ENCODE data around the gene RAPGEF3. TPM values are rescaled to one million over a fixed set of nuclear protein-coding genes. Genes with fewer than 3 reads are reported as not detected.
A peak's percentile ranks its signal among the peaks of the same experiment; 100 is the strongest.

RAPGEF3 gene
- total and polyA plus RNA-seq, 9 of the 15 experiments (the other 6 are each of a cell fraction or from before 2014, with no cell fraction given), result 0.03 to 0.78 (median 0.37) TPM; not detected in 1

DNA sequence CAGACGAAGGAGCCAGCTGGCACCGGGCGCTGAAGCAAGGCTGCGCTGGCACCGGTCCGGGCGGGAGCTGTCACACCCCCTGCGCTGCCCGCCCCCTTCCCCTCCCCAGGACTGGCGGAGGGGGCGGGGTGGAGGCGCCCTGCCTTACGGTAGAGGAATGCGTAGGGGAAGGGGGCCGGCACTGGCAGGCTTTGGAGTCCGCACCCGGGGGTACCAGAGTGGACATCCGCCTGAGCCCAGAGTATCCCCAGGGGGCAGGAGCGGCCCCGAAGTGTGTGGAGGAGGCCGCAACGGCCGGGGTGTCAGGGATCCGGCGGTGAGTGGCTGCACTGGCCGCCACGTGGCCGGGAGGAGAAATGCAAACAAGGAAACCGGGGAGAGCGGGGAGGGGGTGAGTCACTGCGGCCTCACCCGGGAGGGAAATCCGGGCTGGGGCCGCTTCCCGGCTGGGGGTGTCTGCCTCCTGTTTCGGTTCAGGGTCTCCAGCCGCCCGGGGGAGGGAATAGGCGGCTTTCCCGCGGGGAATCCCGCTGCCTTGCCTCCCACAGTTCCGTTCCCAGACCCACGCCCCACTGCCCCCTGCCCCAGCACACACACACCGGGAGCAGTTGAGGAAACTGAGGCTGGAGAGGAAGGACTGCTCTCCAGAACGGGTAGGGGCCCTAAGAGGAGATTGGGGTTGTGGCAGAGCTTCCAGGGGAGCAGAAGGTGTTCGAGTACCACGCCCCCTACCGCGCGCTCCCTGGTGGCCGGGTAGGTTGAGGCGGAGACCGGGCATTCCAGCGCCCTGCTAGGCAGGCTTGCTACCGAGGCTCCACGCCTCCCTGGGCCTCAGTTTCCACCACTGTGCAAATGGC is at the start of gene RAPGEF3 (continued):
- TF ChIP-seq ETV1 (tag; conservative IDR thresholded peaks at IDR 0.05; ENCODE audit: low read depth) (peak; percentile 55; the same call in 1 of the 2 replicates), ZNF174 (CRISPR knock-in tag; IDR thresholded peaks at IDR 0.05) (no peak), TAF7 (tag; IDR thresholded peaks at IDR 0.05) (no peak), TOE1 (IDR thresholded peaks at IDR 0.05; ENCODE audit: borderline replicate concordance) (0 out of 2 replicates have a peak, but pooled peaks have one; percentile 68), TOE1 (CRISPR knock-in tag; IDR thresholded peaks at IDR 0.05; ENCODE audit: borderline replicate concordance, low read depth) (no peak), ARID1B (IDR thresholded peaks at IDR 0.05) (peak; percentile 75), ZNF3 (CRISPR knock-in tag; IDR thresholded peaks at IDR 0.05) (no peak), SIN3B (IDR thresholded peaks at IDR 0.05; ENCODE audit: low read depth) (no peak), ZNF165 (CRISPR knock-in tag; IDR thresholded peaks at IDR 0.05; ENCODE audit: borderline replicate concordance) (no peak), RAD51 (IDR thresholded peaks at IDR 0.05; ENCODE audit: borderline replicate concordance, low read depth) (peak; percentile 75), TEAD2 (tag; IDR thresholded peaks at IDR 0.05) (no peak), ZNF584 (CRISPR knock-in tag; IDR thresholded peaks at IDR 0.05; ENCODE audit: low read depth) (peak; percentile 24; the same call in 1 of the 2 replicates), SMARCE1 (IDR thresholded peaks at IDR 0.05) (peak; percentile 88), HNRNPH1 (optimal IDR thresholded peaks at IDR 0.05; ENCODE audit: low read depth, low read length) (no peak), MTA3 (IDR thresholded peaks at IDR 0.05; ENCODE audit: borderline replicate concordance) (peak; percentile 62), MCM5 (IDR thresholded peaks at IDR 0.05; ENCODE audit: low read depth) (no peak)
- TF ChIP-seq, protein P1, sequence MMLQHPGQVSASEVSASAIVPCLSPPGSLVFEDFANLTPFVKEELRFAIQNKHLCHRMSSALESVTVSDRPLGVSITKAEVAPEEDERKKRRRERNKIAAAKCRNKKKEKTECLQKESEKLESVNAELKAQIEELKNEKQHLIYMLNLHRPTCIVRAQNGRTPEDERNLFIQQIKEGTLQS (IDR thresholded peaks at IDR 0.05), result peak; percentile 90
- TF ChIP-seq, protein P1 (CRISPR knock-in tag; conservative IDR thresholded peaks at IDR 0.05), result peak; percentile 70; the same call in 1 of the 2 replicates
- TF ChIP-seq, protein P2, sequence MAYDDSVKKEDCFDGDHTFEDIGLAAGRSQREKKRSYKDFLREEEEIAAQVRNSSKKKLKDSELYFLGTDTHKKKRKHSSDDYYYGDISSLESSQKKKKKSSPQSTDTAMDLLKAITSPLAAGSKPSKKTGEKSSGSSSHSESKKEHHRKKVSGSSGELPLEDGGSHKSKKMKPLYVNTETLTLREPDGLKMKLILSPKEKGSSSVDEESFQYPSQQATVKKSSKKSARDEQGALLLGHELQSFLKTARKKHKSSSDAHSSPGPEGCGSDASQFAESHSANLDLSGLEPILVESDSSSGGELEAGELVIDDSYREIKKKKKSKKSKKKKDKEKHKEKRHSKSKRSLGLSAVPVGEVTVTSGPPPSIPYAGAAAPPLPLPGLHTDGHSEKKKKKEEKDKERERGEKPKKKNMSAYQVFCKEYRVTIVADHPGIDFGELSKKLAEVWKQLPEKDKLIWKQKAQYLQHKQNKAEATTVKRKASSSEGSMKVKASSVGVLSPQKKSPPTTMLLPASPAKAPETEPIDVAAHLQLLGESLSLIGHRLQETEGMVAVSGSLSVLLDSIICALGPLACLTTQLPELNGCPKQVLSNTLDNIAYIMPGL (CRISPR knock-in tag; IDR thresholded peaks at IDR 0.05), result peak; percentile 84; the same call in 1 of the 2 replicates
- TF ChIP-seq, protein P3, sequence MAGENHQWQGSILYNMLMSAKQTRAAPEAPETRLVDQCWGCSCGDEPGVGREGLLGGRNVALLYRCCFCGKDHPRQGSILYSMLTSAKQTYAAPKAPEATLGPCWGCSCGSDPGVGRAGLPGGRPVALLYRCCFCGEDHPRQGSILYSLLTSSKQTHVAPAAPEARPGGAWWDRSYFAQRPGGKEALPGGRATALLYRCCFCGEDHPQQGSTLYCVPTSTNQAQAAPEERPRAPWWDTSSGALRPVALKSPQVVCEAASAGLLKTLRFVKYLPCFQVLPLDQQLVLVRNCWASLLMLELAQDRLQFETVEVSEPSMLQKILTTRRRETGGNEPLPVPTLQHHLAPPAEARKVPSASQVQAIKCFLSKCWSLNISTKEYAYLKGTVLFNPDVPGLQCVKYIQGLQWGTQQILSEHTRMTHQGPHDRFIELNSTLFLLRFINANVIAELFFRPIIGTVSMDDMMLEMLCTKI (IDR thresholded peaks at IDR 0.05; ENCODE audit: partially characterized antibody), result no peak
- TF ChIP-seq, protein P4, sequence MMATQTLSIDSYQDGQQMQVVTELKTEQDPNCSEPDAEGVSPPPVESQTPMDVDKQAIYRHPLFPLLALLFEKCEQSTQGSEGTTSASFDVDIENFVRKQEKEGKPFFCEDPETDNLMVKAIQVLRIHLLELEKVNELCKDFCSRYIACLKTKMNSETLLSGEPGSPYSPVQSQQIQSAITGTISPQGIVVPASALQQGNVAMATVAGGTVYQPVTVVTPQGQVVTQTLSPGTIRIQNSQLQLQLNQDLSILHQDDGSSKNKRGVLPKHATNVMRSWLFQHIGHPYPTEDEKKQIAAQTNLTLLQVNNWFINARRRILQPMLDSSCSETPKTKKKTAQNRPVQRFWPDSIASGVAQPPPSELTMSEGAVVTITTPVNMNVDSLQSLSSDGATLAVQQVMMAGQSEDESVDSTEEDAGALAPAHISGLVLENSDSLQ (IDR thresholded peaks at IDR 0.05), result peak; percentile 61
